HG02588 (cell line): ENCODE results near the gene KRTAP4-1.
"Not testable (repeated sequence)": the region's sequence is repeated elsewhere in the genome, so short reads cannot be mapped to it uniquely, and the experiment has no call there.

Experiments
- ATAC-seq: cut with Tn5 transposase; IDR thresholded peaks from one replicate; pipeline ENCODE4 v1.9.1; 2021; ENCODE audit warnings: mild to moderate bottlenecking, moderate library complexity; ENCODE audit not compliant: unreplicated experiment

The KRTAP4-1 gene

GRCh38 chr17:41176744-41177387 lies 7.8 kb downstream of the KRTAP4-1 start:
- ATAC-seq, result no peak

GRCh38 chr17:41171886-41172285 lies 12.8 kb downstream of the KRTAP4-1 start:
- no peak for ATAC-seq

- ATAC-seq, result no peak
Observed at GRCh38 chr17:41168121-41168520, 16.6 kb downstream of the KRTAP4-1 start, which contains the start of gene KRTAP4-3. Gene KRTAP4-3, minus strand, starts transcription at chr17:41168221. Its CDS starts 49 bp downstream, at chr17:41168172.

GRCh38 chr17:41167561-41167960 lies 17.1 kb downstream of the KRTAP4-1 start:
- ATAC-seq, result no peak

- ATAC-seq, result no peak
Observed at GRCh38 chr17:41163828-41164227, 20.9 kb downstream of the KRTAP4-1 start.

- ATAC-seq, result no peak
Observed at GRCh38 chr17:41160648-41161047, 24.1 kb downstream of the KRTAP4-1 start, which contains the start of gene KRTAP4-4. Gene KRTAP4-4, minus strand, starts transcription at chr17:41160748. Its CDS starts 57 bp downstream, at chr17:41160691.

GRCh38 chr17:41160190-41160589 lies 24.5 kb downstream of the KRTAP4-1 start:
- not testable (repeated sequence) for ATAC-seq

GRCh38 chr17:41153856-41154255 lies 30.9 kb downstream of the KRTAP4-1 start:
- no peak for ATAC-seq

GRCh38 chr17:41151525-41151924 lies 33.2 kb downstream of the KRTAP4-1 start:
- ATAC-seq, result no peak

GRCh38 chr17:41150026-41150425 lies 34.7 kb downstream of the KRTAP4-1 start:
- ATAC-seq, result no peak

- no peak for ATAC-seq
Observed at GRCh38 chr17:41149652-41149985, 35.1 kb downstream of the KRTAP4-1 start, which contains the start of gene KRTAP4-5. Gene KRTAP4-5, minus strand, starts transcription at chr17:41149825. Its CDS starts 58 bp downstream, at chr17:41149767.

GRCh38 chr17:41148971-41149651 lies 35.6 kb downstream of the KRTAP4-1 start:
- ATAC-seq, result not testable (repeated sequence)

GRCh38 chr17:41147531-41148204 lies 37.0 kb downstream of the KRTAP4-1 start:
- no peak for ATAC-seq

- no peak for ATAC-seq
Observed at GRCh38 chr17:41145261-41145660, 39.5 kb downstream of the KRTAP4-1 start.

GRCh38 chr17:41144846-41145245 lies 39.9 kb downstream of the KRTAP4-1 start:
- ATAC-seq, result no peak

- ATAC-seq, result no peak
Observed at GRCh38 chr17:41141361-41141760, 43.4 kb downstream of the KRTAP4-1 start.

GRCh38 chr17:41140360-41141131 lies 44.2 kb downstream of the KRTAP4-1 start, which contains the start of gene KRTAP4-6:
Gene KRTAP4-6, minus strand, starts transcription at chr17:41140544. Its CDS starts 57 bp downstream, at chr17:41140487.
- no peak for ATAC-seq

- ATAC-seq, result not testable (repeated sequence)
Observed at GRCh38 chr17:41139865-41140264, 44.8 kb downstream of the KRTAP4-1 start.
